ENCODE data around the gene ECSCR.

- TF ChIP-seq CTCF (IDR thresholded peaks at IDR 0.05) = peak in 1 of 5 experiments; percentile 29
- TF ChIP-seq POLR2A (IDR thresholded peaks at IDR 0.05) = peak; percentile 2 to 60
- peak; percentile 86 to 92 for TF ChIP-seq EP300 (IDR thresholded peaks at IDR 0.05)
These were observed 23.3 kb downstream of the ECSCR start, which contains the start of gene DNAJC18 for GRCh38 chr5:139439013-139439903.

Measured in tibial nerve (tissue), 4 donors.